ENCODE data around the gene LMTK2. TPM values are rescaled to one million over a fixed set of nuclear protein-coding genes. Genes with fewer than 3 reads are reported as not detected.

LMTK2 gene
- polyA plus RNA-seq, 1 donor = 16.0 TPM

- no peak for DNase-seq
Observed at GRCh38 chr7:98175260-98175940, 68.7 kb downstream of the LMTK2 start.

- DNase-seq = no peak
Observed at GRCh38 chr7:98177553-98177952, 70.9 kb downstream of the LMTK2 start.

GRCh38 chr7:98178321-98178720 lies 71.7 kb downstream of the LMTK2 start:
- no peak for DNase-seq

- DNase-seq = no peak
Observed at GRCh38 chr7:98178762-98179490, 72.3 kb downstream of the LMTK2 start.

GRCh38 chr7:98180751-98181150 lies 74.1 kb downstream of the LMTK2 start:
- DNase-seq = no peak

- no peak for DNase-seq
Observed at GRCh38 chr7:98185101-98185500, 78.4 kb downstream of the LMTK2 start.

GRCh38 chr7:98186452-98187137 lies 79.9 kb downstream of the LMTK2 start:
- no peak for DNase-seq

- no peak for DNase-seq
Observed at GRCh38 chr7:98187138-98187502, 80.5 kb downstream of the LMTK2 start.

GRCh38 chr7:98189559-98189958 lies 82.9 kb downstream of the LMTK2 start:
- DNase-seq = no peak

GRCh38 chr7:98191668-98192431 lies 85.2 kb downstream of the LMTK2 start:
- DNase-seq = no peak

- DNase-seq = no peak
Observed at GRCh38 chr7:98192781-98193457, 86.3 kb downstream of the LMTK2 start.

- DNase-seq = no peak
Observed at GRCh38 chr7:98193474-98194180, 87.0 kb downstream of the LMTK2 start.

- DNase-seq = no peak
Observed at GRCh38 chr7:98194186-98194585, 87.5 kb downstream of the LMTK2 start.

- DNase-seq = no peak
Observed at GRCh38 chr7:98194672-98195457, 88.2 kb downstream of the LMTK2 start.

- no peak for DNase-seq
Observed at GRCh38 chr7:98196706-98197605, 90.3 kb downstream of the LMTK2 start.

GRCh38 chr7:98199131-98199530 lies 92.5 kb downstream of the LMTK2 start:
- DNase-seq = no peak

GRCh38 chr7:98200364-98200763 lies 93.7 kb downstream of the LMTK2 start:
- no peak for DNase-seq

- no peak for DNase-seq
Observed at GRCh38 chr7:98202367-98203195, 95.9 kb downstream of the LMTK2 start.

Measured in left kidney (tissue), 2 donors.